Lower leg skin (tissue), 4 donors: ENCODE results near the gene PYHIN1. TPM values are rescaled to one million over a fixed set of nuclear protein-coding genes. Genes with fewer than 3 reads are reported as not detected.
"Not testable (repeated sequence)": the region's sequence is repeated elsewhere in the genome, so short reads cannot be mapped to it uniquely, and the experiment has no call there.

Source experiments
- DNase-seq, 2 donors: peaks; one replicate each; pipeline ENCODE4 v3.0.0-alpha.2; 2019; ENCODE audit warnings: low spot score in 2 of 2
- H3K4me3 ChIP-seq: fragments of 200-600 bp; sonication (generic); 2 replicates; pipeline ENCODE4 v1.5.1; 2017; ENCODE audit warnings: mild to moderate bottlenecking, low read depth; ENCODE audit not compliant: poor library complexity, severe bottlenecking
- CTCF ChIP-seq, 3 donors: fragments of 450-650 bp; IDR thresholded peaks; one replicate each; pipeline ENCODE4 v1.5.1; 2016; ENCODE audit warnings: antibody characterized with exemption in 3 of 3, mild to moderate bottlenecking in 3 of 3, moderate library complexity in 2 of 3
- POLR2A ChIP-seq, 2 donors: fragments of 450-650 bp; IDR thresholded peaks; one replicate each; pipeline ENCODE4 v1.6.1; 2016 to 2017; ENCODE audit warnings: antibody characterized with exemption in 2 of 2, mild to moderate bottlenecking in 1 of 2, moderate library complexity in 1 of 2
- WGBS, 2 donors: methylation state at CpG; one replicate each; pipeline ENCODE4 v1.1.5; 2018; 5-methylcytosine and 5-hydroxymethylcytosine counted together
- intact Hi-C: fragments of 100-400 bp; cut with DNase I; formaldehyde crosslinking; loops from one replicate; pipeline ENCODE4 v1.15.0; 2023; ENCODE audit warnings: low total_unique reads
- total RNA-seq, 4 donors: library from RNA; depleted of rRNA; stranded (reverse); fragments of >200 nt; gene quantifications; one replicate each; pipeline ENCODE4 v1.1.0, GENCODE V29; 2016

PYHIN1 gene
- total RNA-seq, 4 donors from 2014 or later, result 0.39 TPM; not detected in 3

- WGBS, 2 donors, result 1 to 2% methylated on average over 5 of the region's 5 CpGs
- intact Hi-C loops, result no loop called here
- TF ChIP-seq POLR2A (IDR thresholded peaks at IDR 0.05), result no peak
- no peak for TF ChIP-seq CTCF (IDR thresholded peaks at IDR 0.05)
- peak overlapping the region; percentile 23 for H3K4me3 ChIP-seq
- no peak for DNase-seq
These were observed 79.0 kb downstream of the PYHIN1 start for GRCh38 chr1:159010391-159010790.

- intact Hi-C loops, DNase-seq: not testable (repeated sequence)
- peak overlapping the region; percentile 23 for H3K4me3 ChIP-seq
- 3 to 8% methylated on average over 9 of the region's 9 CpGs for WGBS, 2 donors
These were observed 79.6 kb downstream of the PYHIN1 start for GRCh38 chr1:159011001-159011400.

- no peak for DNase-seq
- TF ChIP-seq POLR2A (IDR thresholded peaks at IDR 0.05) (no peak), CTCF (IDR thresholded peaks at IDR 0.05) (no peak)
- intact Hi-C loops, result no loop called here
- H3K4me3 ChIP-seq, result no peak overlapping the region
These were observed 80.4 kb downstream of the PYHIN1 start for GRCh38 chr1:159011751-159012150.

- WGBS, 2 donors, result 7 to 9% methylated on average over 6 of the region's 6 CpGs
- intact Hi-C loops, result no loop called here
- DNase-seq, result peak in 1 of 2 donors; percentile 42
- TF ChIP-seq CTCF (IDR thresholded peaks at IDR 0.05) (no peak), POLR2A (IDR thresholded peaks at IDR 0.05) (no peak)
- no peak overlapping the region for H3K4me3 ChIP-seq
These were observed 81.1 kb downstream of the PYHIN1 start for GRCh38 chr1:159012495-159012894.

GRCh38 chr1:159014003-159014571 lies 82.7 kb downstream of the PYHIN1 start:
- TF ChIP-seq POLR2A (IDR thresholded peaks at IDR 0.05) (no peak), CTCF (IDR thresholded peaks at IDR 0.05) (no peak)
- H3K4me3 ChIP-seq, result no peak overlapping the region
- 92% methylated on average over 3 of the region's 3 CpGs for WGBS, 2 donors
- intact Hi-C loops, result no loop called here
- no peak for DNase-seq

- 79 to 85% methylated on average over 3 of the region's 3 CpGs for WGBS, 2 donors
- H3K4me3 ChIP-seq, result no peak overlapping the region
- intact Hi-C loops, result no loop called here
- DNase-seq, result no peak
- TF ChIP-seq CTCF (IDR thresholded peaks at IDR 0.05) (no peak), POLR2A (IDR thresholded peaks at IDR 0.05) (no peak)
These were observed 83.5 kb downstream of the PYHIN1 start for GRCh38 chr1:159014851-159015250.
